SK-N-DZ (cell line): Measurements from ENCODE around the gene SCUBE3.
A peak's percentile ranks its signal among the peaks of the same experiment; 100 is the strongest.

Source experiments
- DNase-seq: peaks from one replicate; pipeline ENCODE4 v3.0.0-alpha.2; 2015; ENCODE audit warnings: low spot score

Gene SCUBE3

GRCh38 chr6:35181308-35181932 is 32.3 kb upstream of the SCUBE3 start:
- no peak for DNase-seq

GRCh38 chr6:35181933-35182612 is 31.7 kb upstream of the SCUBE3 start:
- DNase-seq = no peak

- DNase-seq = no peak
These were observed 30.5 kb upstream of the SCUBE3 start for GRCh38 chr6:35183281-35183680.

DNA sequence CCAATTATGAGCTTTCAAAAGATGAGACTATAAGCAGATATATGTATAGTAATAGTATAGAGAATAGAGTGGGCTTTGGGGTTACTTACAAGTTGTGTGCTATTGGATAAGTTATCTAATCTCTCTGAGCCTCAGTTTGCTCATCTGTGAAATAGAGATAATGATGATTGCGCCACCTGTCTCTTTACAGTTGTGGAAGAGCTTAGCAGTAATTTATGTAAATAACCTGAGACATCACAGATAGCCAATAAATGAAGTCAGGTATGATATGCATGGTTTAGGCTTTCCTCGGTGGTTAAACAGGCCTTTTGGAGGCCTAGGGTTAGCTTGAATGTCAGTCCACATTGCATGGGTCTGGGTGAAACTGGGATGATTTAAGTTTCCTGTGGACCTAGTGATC is 29.8 kb upstream of the SCUBE3 start:
- DNase-seq = no peak

GRCh38 chr6:35184580-35185301 is 29.0 kb upstream of the SCUBE3 start:
- DNase-seq = no peak

GRCh38 chr6:35185302-35185681 is 28.5 kb upstream of the SCUBE3 start:
- no peak for DNase-seq

GRCh38 chr6:35185971-35186370 is 27.8 kb upstream of the SCUBE3 start:
- no peak for DNase-seq

DNA sequence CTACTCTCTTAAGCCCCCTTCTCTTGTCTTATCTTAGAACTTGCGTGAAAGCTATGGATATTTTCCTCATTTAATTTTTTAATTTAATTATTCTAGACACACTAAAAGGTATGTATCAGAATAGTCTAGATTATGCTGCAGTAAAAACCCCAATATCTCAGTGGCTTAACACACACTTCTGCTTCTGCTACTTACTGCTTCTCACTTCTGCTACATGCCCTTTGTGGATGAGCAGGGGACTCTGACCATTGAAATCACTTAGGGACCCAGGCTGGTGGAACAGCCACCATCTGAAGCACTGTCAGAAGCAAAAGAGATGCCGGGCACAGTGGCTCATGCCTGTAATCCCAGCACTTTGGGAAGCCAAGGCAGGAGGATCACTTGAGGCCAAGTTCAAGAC is 27.2 kb upstream of the SCUBE3 start:
- no peak for DNase-seq

- no peak for DNase-seq
These were observed 24.9 kb upstream of the SCUBE3 start for GRCh38 chr6:35188886-35189285.

DNA sequence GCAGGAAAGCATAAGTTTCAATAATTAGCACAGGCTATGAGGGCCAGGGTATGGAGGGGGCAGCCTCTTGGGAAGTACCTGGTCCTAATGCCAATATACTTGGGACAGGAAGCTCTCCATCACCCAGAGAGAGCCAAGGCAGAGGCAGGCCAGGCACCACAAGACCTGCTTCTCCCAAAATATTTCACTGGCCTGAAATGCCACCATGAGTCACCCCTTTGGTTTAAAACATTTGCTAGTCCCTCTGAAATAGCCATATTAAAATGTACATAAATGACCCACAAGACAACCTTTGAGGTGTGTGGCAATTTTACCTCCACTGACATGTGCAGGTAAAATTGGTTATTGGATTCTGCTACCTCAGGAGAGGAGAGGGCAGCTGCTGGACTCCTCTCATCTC is 23.4 kb upstream of the SCUBE3 start:
- DNase-seq = no peak

DNA sequence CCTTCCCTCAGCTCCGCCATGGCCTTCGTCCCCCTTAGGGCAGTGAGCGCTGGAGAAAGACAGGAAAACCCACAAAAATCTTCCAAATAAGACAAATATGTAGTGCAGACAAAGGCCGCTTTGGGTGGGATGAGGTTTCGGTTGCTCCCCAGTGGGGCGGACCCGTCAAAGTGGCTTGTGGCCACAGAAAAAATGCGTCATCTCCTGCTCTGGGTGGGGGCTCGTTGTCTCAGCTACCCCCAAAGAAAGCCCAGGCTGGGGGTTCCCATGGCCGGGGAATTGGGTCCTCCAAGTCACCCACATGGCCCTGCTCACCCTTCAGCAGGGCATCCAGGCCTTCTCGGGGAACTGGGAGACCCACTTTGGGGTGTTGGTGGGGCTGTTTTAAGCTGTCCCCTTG is 21.9 kb upstream of the SCUBE3 start:
- DNase-seq = no peak

- no peak for DNase-seq
These were observed 21.4 kb upstream of the SCUBE3 start for GRCh38 chr6:35192301-35192860.

GRCh38 chr6:35194390-35194789 is 19.4 kb upstream of the SCUBE3 start:
- DNase-seq = no peak

DNA sequence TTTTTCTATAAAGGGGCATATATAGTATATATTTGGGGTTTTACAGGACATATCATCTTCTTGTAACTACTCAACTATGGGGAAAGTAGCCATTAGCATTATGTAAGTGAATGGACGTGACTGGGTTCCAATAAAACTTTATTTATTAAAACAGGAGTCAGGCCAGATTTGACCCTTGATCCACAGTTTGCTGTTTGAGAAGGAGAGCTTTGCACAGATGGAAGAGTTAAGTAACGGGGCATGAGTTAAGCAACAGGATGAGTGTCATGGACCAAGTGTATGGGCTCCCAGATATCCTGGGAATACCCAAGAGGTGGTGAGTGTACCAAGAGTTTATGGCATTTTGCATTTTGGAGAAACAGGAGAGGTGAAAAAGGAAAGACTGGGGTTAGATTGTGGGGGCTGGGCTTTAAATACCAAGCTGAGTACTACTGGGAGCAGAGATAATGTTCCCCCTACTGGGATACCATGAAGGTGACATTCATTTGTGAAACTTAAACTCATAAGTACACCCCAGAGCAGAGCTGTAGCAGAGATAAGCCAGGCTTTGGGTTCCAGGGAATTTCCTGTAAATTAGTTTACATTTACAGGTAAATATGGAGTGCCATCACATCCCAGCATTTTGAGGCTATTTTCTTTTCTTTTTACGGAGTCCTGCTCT is 18.5 kb upstream of the SCUBE3 start:
- DNase-seq = no peak

DNA sequence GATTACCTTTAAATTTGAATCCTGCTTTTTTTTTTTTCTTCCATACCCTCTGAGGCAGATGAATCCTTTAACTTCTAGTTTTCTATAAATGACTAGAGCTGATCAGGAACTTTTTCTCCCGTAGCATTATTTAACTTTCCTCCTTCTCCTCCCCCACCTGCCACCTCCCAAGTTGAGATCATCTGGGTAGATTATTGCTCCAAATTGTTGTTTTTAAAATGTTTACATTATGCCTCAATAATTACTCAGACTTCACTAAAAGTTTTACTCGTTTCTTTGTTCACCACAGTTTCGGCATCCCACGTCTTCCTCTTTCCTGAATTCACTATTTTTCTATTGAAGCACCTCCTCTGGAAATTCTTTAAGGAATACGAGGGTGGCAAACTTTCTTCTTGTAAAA is 16.6 kb upstream of the SCUBE3 start:
- DNase-seq = no peak

DNA sequence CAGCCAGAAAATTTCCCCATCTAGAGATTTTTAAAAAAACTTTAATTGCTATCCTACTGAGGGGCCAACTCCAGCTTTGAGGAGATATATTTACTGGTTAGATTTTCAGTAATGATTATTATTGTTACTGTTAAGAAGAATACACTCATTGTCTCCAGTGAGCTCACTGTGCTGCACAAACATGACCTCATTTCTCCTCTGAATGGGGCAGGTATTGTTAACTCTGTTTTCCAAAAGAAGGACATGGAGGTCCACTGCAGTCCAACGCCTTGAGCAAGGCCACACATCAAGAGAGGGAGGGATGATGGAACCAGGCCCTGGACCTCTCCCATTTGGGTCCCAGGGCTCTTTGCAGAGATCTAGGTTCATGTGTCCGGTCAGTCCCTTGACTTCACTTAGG is 13.9 kb upstream of the SCUBE3 start:
- no peak for DNase-seq

- no peak for DNase-seq
These were observed 11.7 kb upstream of the SCUBE3 start for GRCh38 chr6:35202066-35202546.

DNA sequence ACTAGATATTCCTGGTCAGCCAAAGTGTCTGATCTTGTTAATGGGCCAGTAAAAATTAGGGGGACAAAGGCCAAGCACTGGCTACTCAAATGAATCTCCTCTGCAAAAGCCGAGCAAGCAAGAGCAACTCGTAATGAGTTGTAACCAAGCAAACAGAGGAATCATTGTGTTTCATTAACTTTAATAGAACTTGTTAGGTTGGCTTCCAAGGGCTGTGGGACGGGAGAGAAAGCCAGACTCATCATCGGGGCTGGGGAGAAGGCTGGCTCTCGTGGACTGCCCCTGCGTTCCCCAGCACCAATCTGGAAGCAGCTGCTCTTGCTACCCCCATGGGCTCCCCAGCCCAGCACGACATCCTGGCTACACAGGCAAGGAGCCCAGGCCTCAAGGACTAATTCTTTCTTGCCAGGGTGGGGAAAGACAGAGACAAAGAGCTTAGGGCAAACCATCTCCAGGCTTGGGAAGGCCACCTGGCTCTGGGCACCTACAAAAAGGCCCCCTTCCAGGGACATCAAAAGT is 10.5 kb upstream of the SCUBE3 start:
- DNase-seq = no peak

DNA sequence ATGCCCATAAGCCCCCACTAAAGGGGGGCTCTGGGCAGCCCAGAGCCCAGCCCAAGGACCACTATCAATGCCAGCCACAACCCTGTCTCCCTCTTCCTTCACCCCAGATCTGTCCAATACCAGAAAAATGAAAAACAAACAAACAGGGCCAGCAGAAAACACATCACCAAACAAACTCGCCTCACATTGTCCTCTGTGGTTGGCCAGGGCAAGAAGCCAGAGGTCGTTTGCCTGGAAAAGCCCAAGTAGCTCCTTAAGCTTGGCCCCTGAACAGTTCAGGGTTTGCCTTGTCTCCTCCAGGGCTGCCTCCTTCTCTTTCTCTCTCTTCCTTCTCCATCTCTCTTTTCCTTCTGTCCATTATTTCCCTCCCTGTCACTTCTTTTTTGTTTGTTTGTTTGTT is 10.1 kb upstream of the SCUBE3 start:
- no peak for DNase-seq

DNA sequence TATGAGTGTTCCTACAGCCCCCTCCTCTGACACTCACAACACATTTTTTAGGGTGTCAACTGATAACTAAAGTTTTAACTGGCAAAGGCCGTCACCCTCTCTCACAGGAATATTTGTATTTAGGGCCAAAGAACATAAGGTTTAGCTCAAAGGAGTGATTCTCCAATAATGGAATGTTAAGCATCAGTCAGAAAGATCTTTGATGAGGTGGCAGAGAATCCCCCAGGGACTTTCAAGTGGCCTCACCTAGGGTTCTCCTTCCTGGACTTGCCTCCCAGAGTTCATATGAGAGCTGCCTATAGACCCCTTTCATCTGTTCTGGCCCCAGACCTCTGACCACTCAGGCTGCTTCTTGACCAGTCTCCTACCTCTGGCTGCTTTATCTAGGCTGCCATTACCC is 7.4 kb upstream of the SCUBE3 start:
- no peak for DNase-seq

DNA sequence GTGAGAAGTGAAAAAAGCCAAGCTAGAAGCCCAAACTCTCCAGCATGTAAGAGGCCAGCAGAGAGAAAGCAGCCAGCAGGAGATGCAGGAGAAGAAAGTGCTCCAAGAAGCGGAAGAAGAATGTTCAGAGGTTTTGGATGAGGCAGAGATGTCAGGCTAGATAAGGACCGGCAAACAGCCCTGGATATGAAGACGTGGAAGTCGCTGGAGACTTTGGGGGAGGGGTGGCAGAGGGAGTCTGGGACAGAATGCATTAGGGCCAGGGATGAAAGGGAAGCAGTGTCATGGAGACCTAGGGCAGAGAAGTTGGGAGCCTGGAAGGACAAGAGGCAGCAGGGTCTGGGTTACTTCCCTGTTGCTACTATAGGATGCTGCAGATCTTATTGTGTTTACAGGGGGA is 5.3 kb upstream of the SCUBE3 start:
- DNase-seq = peak; percentile 37

DNA sequence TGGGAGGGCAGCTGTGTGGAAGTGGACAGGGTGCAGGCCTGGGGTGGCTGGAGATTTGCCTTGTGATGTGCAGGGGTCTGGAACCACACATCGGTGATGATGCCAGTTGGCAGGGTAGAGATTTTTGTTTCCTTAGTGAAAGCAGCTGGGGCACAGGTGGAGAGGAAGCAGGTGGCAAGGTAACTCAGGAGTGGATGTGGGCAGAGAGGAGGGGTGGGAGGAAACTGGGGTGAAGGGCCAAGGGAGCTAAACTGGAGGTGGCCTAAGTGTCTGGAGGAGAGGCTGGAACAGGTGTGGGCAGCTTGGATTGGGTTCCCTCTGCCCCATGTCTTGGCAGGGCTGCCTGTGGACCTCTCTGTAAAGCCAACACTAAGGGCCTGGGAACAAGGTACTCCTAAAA is 4.7 kb upstream of the SCUBE3 start:
- no peak for DNase-seq
